HG03135 (cell line): Measurements from ENCODE around the gene PARD3B.

Experiments
- ATAC-seq: cut with Tn5 transposase; IDR thresholded peaks from one replicate; pipeline ENCODE4 v1.9.1; 2021; ENCODE audit warnings: mild to moderate bottlenecking, moderate library complexity; ENCODE audit not compliant: unreplicated experiment

The PARD3B gene

DNA sequence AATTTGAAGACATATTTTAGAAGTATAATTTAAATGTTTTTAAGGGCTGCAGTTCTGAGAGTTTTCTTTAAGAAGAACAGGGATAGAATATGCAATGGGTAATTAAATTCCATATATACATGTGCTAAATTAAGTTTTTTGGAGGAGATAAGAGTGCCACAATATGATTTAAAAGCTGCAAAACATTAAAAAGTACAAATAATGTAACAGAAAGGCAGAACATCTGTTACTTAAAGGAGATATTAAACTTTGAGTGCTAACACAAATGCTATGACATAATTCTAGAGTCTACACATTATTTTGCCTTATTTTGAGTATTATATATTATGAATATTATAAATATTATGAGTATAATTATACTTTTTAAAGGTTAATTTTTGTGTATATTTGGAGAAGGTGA is 102.4 kb downstream of the PARD3B start:
- ATAC-seq = no peak

DNA sequence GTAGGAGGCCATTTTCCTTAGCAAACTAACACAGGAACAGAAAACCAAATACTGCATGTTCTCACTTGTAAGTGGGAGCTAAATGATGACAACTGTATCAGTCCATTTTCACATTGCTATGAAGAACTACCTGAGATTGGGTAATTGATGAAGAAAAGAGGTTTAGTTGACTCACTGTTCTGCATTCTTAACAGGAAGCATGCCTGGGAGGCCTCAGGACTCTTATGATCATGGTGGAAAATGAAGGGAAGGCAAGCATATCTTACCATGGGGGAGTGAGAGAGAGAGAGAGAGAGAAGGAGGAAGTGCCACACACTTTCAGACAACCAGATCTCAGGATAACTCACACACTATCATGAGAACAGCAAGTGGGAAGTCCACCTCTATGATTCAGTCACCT is 105.3 kb downstream of the PARD3B start:
- no peak for ATAC-seq

DNA sequence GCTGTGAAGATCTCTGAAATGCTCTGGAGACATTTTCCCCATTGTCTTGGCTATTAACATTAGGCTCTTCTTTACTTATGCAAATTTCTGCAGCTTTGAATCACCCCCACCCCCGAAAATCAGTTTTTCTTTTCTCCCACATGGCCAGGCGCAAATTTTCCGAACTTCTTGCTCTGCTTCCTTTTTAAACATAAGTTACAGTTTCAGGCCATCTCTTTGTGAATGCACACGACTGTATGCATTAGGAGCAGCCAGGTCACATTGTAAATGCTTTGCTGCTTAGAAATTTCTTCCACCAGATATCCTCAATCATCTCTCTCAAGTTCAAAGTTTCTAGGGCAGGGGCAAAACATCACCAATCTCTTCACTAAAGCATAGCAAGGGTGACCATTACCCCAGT is 106.8 kb downstream of the PARD3B start:
- no peak for ATAC-seq

DNA sequence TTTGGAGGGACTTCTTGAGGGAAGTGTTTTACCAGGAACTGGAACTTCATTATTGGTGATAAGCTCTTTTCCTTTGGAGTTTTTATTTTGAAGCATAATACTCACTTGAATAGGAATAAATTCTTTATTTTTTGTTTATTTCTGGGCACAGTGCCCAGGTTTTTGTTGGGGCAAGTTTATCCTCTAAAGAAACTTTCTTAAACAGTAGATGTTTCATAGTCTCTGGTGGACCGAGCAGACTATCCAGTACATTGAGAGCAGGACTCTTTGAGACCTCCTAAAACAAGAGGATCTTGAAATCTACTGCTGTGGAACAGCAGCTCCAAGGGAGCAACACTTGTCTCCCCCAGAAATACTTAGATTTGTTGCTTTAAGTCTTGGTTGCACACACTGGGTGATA is 109.4 kb downstream of the PARD3B start:
- ATAC-seq = no peak

- ATAC-seq = no peak
These were observed 109.8 kb downstream of the PARD3B start for GRCh38 chr2:204655101-204655500.

GRCh38 chr2:204655626-204656025 is 110.4 kb downstream of the PARD3B start:
- no peak for ATAC-seq

GRCh38 chr2:204657024-204657423 is 111.7 kb downstream of the PARD3B start:
- ATAC-seq = no peak

GRCh38 chr2:204662956-204663355 is 117.7 kb downstream of the PARD3B start:
- ATAC-seq = no peak

DNA sequence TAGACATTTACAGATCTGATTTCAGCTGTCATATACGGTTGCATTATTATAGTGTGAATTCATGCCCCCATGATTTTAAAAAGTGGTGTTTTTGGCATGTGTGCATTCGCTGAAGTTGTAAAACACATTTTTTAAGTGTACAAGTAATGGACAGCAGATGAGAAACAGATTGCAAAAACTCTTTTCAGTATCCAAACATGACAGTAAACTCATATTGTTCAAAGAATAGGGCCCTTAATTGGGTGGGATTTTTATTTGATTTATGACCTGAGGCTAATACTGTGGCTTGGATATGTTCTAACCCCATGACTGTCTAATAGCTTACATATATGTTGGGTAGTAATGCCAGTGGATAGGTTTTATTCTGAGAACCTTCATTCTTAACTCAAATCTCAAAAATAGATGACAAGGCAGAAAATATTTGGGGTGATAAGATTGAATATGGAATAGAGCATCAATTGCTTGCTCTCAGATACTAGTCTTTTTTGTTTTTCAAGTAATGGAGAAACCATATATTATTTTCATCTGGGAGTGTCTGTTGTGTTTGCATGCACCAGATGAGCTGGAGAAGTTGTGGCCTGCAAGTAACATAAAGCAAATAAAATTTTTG is 118.6 kb downstream of the PARD3B start:
- no peak for ATAC-seq

DNA sequence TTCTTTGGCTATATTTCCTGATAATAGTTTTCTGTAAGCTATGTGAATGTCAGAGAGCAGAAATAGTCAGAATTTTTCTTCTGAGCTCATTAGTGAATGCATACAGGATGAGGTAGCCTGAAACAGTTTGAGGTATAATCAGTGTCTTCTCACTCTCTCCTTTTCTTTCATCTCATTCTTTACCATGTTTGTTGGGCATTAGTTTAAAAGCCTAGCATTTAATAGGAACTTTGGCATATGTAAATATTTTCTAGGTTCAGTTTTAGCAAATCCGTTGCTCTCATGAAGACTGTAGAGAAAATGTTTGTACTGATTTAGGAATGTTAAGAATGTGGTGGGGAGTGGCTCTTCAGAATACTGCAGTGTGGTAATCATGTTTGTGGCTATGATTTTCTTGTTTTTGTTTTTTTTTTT is 119.4 kb downstream of the PARD3B start:
- ATAC-seq = no peak

DNA sequence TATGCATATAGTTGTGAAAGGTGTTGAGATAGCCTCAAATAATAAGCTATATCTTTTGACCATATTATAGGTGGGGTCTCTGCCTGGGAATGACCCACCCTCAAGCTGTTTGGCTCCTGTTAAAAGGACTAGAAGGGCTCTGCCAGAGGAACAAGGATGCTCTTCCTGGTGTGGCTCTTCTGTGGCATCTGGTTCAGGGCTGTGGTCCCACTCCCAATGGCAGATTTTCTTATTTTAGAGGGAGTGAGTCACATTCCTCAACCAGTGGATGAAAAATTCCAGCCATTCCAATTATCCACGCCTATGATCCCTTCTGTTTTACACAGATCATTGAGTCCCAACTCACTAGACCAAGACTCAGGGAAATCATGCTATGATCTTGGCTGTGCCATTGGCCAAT is 119.9 kb downstream of the PARD3B start:
- ATAC-seq = no peak

DNA sequence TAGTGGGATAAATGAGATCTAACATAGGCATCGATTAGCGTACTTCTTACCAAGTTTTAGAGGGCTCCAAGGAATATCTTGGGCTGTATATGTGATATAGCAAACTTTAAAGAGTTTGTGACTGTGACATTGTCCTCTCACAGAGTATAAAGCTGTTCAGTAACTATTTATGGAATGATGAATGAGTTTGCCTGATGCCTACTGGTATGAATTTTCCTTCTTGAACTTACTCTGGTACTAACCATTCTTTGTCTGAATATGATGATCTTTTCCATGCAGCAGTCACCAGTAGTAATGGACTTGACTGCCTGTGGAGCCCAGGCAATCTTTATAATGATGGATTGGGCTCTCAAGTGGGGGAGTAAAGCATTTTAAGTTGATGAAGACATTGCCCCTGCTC is 120.5 kb downstream of the PARD3B start:
- ATAC-seq = no peak

DNA sequence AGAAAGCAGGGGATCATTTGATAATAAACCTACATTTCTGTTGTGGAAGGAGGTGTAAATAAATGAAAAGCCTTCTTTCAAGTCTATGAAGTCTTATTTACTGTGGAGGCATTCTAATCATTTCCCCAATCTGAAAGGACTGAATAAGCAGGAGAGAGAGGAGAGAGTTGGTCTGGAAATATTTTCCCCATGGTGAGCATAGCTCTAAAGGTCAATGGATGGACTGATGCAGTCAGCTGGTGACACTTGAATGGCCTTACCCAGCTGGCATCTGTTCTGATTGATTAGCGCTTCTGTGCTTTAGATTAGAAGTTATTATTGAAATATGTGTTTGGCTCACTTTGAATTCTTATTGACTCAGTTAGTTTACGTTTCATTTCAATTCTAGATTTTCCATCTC is 122.7 kb downstream of the PARD3B start:
- no peak for ATAC-seq

DNA sequence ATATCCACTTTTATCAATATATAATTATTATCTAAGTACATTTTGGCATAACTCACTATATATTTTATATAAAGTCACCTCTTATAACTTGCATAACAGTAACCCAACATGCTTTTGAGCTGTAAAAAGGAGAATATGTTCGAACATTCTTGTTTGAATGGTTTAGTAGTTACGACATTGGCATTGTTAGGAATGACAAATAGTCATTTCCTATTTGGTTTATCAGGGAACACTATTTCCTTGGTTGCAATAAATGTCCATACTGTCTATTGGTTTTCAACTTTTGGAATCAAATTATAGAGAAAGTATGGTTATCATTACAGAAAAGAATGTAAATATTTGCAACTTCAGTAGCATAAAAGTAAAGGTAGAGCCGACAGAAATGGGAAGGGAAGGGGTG is 124.1 kb downstream of the PARD3B start:
- ATAC-seq = no peak

DNA sequence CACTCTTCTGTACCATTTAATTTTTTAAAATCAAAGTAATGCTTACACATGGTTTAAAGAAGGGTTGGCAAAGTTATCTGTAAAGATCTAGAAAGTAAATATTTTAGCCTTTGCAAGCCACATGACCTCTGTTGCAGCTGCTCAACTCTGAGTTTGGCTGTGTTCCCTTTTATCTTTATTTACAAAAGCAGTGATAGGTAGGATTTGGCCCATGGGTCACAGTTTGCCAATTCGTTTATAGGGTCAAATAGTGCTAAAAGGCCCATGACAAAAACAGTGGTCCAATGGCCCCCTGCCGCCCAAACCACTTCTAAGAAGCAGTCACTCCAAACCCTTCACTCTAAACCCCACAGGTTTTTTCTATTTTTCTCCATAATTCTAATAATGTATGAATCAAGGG is 124.8 kb downstream of the PARD3B start:
- no peak for ATAC-seq

DNA sequence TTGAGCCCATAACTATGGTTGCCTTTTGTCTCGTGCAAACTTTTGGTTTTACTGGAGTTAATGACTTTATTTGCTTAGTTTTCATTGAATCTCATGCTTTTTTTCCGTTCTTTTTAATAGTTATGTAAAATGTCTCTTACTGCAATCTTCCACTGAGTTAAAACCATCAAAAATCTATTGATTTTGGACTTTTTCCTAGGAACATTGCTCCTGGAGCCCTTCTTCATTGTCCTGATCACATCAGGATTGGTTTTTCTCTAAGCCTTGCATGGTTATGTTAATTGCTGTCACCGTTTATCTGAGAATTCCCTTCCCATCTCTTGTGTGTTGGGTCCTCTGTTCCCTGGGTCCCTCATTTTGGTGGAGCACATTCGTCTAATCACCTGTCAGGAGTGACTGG is 125.5 kb downstream of the PARD3B start:
- no peak for ATAC-seq

DNA sequence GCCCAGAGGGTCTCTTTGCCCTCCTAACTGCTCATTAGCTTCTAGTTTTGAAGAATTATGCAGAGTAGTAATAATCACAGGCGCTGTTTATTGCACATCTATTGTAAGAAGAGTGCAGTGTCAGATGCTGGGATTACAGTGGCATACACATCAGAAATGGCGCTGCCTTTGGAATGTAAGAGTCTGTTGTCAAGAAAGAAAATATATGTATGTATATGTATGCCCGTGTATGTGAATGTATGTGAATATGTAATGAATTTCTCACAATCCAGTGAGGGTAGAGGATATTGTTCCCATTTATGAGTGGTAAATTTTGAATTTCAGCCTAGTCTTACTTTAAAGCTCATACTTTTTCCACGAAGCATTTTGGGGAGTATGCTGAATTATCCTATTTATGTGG is 127.5 kb downstream of the PARD3B start:
- no peak for ATAC-seq

DNA sequence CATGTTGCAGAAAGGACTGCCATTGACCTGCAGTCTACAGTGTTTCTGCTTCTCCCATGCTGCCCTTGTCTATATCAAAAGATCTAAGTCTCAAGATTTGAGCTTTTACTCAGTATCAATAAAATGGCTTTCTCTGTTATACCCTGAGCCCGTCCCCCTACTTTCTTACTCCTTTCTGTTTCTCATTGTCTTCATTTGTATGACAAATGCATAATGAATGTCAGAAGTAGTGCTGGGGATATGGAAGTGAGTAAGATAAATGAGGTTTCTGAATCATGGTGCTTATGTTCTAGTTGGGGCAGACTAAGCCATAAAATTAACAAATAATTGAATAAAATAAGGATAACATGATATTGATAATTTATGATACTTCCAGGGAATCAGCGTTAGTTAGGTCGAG is 128.6 kb downstream of the PARD3B start:
- no peak for ATAC-seq

GRCh38 chr2:204678031-204678430 is 132.8 kb downstream of the PARD3B start:
- ATAC-seq = no peak

DNA sequence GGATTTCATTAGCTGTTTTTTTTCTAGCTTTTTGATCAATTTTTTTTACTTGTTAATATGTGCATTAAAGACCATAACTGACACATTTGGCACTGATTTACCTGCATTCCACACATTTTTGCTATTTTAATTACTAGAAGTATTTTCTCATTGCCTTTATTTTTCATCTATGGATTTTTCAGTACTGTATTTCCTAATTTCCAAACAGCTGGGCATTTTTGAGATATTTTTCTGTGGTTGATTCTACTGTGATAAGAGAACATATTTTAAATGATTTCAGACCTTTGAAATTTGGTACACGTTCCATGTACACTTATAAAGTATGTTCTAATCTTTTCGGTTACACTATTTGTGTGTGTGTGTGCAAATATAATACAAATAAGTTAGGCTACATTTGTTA is 135.3 kb downstream of the PARD3B start:
- ATAC-seq = no peak

DNA sequence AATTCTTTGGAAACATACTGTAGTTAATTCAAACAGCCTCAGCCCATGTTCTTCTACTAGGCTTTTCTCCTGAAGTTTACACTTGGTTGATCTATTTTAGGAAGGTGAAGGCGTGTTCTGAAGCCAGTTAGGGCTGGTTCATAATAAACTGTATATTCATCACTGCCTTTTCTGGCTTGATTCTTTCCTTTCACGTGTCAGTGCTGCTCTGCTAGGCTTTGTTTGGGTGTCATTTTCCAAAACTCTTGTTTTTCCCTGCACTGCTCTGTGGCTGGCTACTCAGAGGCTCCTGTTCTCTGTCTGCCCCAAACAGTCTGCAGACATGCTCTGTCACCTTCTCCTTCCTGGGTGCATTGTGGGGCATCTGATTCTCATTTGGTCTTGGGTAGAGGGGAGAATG is 136.1 kb downstream of the PARD3B start:
- no peak for ATAC-seq

GRCh38 chr2:204683384-204683783 is 138.1 kb downstream of the PARD3B start:
- ATAC-seq = no peak

DNA sequence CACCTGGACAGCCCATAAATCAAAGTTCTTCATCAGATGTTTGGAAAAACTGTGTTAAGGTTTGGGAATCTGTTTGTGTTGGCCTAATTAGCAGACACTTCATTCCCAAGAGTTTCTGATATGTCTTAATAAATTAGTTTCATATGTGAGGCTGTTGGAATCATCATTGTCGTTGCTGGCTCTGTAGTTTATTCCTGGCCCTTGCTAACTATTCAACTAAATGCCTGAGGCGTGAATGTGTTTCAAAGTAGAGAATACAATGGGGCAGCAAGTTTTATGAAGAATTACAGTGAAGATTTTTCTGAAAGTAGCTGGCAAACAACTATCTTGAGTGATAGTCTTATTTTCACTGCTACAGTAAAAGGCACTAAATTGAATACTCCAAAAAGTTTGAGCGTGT is 141.1 kb downstream of the PARD3B start:
- ATAC-seq = no peak

DNA sequence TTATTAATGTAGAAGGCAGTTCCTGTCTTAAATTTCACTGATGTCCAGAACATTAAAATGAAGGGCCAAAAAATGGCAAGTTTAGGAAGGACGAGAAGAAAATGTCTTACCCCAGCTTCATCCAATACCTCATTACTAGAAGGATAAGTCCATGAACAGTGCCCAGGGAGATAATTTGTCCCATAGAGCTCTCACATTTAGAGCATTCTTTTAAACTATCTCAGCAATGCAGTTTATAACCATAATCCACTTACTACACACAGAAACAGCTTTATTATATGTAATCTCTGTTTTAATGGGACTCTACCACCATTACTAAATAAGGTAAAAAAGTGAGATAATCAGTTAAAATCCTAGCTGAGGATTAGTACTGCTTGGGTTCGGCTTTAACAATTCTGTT is 142.5 kb downstream of the PARD3B start:
- no peak for ATAC-seq
